Fibroblast of peridontal ligament (primary cell): ENCODE data around the gene B3GNT9.

ENCODE experiments used
- DNase-seq: peaks from one replicate; pipeline ENCODE4 v3.0.0-alpha.2; 2010; ENCODE audit errors: extremely low read depth

The B3GNT9 gene

GRCh38 chr16:67112591-67113399 lies 38.0 kb downstream of the B3GNT9 start:
- DNase-seq: no peak

- DNase-seq: no peak
These were observed 38.8 kb downstream of the B3GNT9 start for GRCh38 chr16:67111951-67112444.

- DNase-seq: peak; percentile 85
These were observed 41.2 kb downstream of the B3GNT9 start, which contains the start of gene PHAF1 for GRCh38 chr16:67109407-67110135. PHAF1 (plus strand) TSS chr16:67109941; CDS start chr16:67110176, 235 bp downstream.

GRCh38 chr16:67108931-67109406 lies 41.8 kb downstream of the B3GNT9 start:
- DNase-seq: no peak

- DNase-seq: no peak
These were observed 42.3 kb downstream of the B3GNT9 start for GRCh38 chr16:67108489-67108888.

- peak; percentile 74 for DNase-seq
These were observed 44.9 kb downstream of the B3GNT9 start for GRCh38 chr16:67105881-67106280.

GRCh38 chr16:67105246-67105645 lies 45.6 kb downstream of the B3GNT9 start:
- DNase-seq: no peak

- DNase-seq: no peak
These were observed 46.0 kb downstream of the B3GNT9 start for GRCh38 chr16:67104845-67105244.

GRCh38 chr16:67104061-67104460 lies 46.7 kb downstream of the B3GNT9 start:
- DNase-seq: peak; percentile 27

GRCh38 chr16:67101311-67102082 lies 49.3 kb downstream of the B3GNT9 start:
- peak; percentile 48 for DNase-seq

- peak; percentile 78 for DNase-seq
These were observed 50.1 kb downstream of the B3GNT9 start for GRCh38 chr16:67100569-67101310.

- DNase-seq: no peak
These were observed 52.2 kb downstream of the B3GNT9 start for GRCh38 chr16:67098599-67098998.
